Activated CD4-positive, CD25-positive, alpha-beta regulatory T cell treated with anti-CD3 and anti-CD28 coated beads, Interleukin-2, amount 50 U/mL, for 16 hours (primary cell): Measurements from ENCODE around the gene PHLDA3.
"Not testable (repeated sequence)": the region's sequence is repeated elsewhere in the genome, so short reads cannot be mapped to it uniquely, and the experiment has no call there.

Source experiments
- DNase-seq: peaks from one replicate; pipeline ENCODE4 v3.0.0-alpha.2; 2020; ENCODE audit warnings: low read depth, low spot score

PHLDA3 gene

GRCh38 chr1:201486187-201486586 lies 17.2 kb upstream of the PHLDA3 start:
- no peak for DNase-seq

- DNase-seq: no peak
Observed at GRCh38 chr1:201485184-201485774, 16.3 kb upstream of the PHLDA3 start.

- DNase-seq: no peak
Observed at GRCh38 chr1:201483373-201483949, 14.5 kb upstream of the PHLDA3 start.

- no peak for DNase-seq
Observed at GRCh38 chr1:201482755-201483154, 13.8 kb upstream of the PHLDA3 start.

GRCh38 chr1:201481761-201482493 lies 12.9 kb upstream of the PHLDA3 start:
- DNase-seq: peak; percentile 59

GRCh38 chr1:201481004-201481380 lies 12.0 kb upstream of the PHLDA3 start:
- no peak for DNase-seq

GRCh38 chr1:201480231-201481003 lies 11.4 kb upstream of the PHLDA3 start:
- DNase-seq: peak; percentile 36

GRCh38 chr1:201479201-201479730 lies 10.3 kb upstream of the PHLDA3 start:
- DNase-seq: no peak

- DNase-seq: not testable (repeated sequence)
Observed at GRCh38 chr1:201478666-201479065, 9.7 kb upstream of the PHLDA3 start.

GRCh38 chr1:201476670-201477344 lies 7.8 kb upstream of the PHLDA3 start:
- DNase-seq: no peak

- DNase-seq: no peak
Observed at GRCh38 chr1:201475915-201476669, 7.1 kb upstream of the PHLDA3 start.

GRCh38 chr1:201475130-201475529 lies 6.1 kb upstream of the PHLDA3 start:
- no peak for DNase-seq

- DNase-seq: no peak
Observed at GRCh38 chr1:201473296-201473695, 4.3 kb upstream of the PHLDA3 start.

GRCh38 chr1:201472321-201472720 lies 3.3 kb upstream of the PHLDA3 start:
- not testable (repeated sequence) for DNase-seq

GRCh38 chr1:201471772-201472171 lies 2.8 kb upstream of the PHLDA3 start:
- no peak for DNase-seq

- no peak for DNase-seq
Observed at GRCh38 chr1:201470581-201470980, 1.6 kb upstream of the PHLDA3 start.

GRCh38 chr1:201469645-201470074 lies 672 bp upstream of the PHLDA3 start:
- no peak for DNase-seq

GRCh38 chr1:201468501-201468843 lies 516 bp downstream of the PHLDA3 start:
- no peak for DNase-seq

- DNase-seq: no peak
Observed at GRCh38 chr1:201466492-201466891, 2.5 kb downstream of the PHLDA3 start.

- no peak for DNase-seq
Observed at GRCh38 chr1:201465698-201466290, 3.2 kb downstream of the PHLDA3 start.
